GM23248 (cell line): Measurements from ENCODE around the gene LARP4B. TPM values are rescaled to one million over a fixed set of nuclear protein-coding genes. Genes with fewer than 3 reads are reported as not detected.
A peak's percentile ranks its signal among the peaks of the same experiment; 100 is the strongest.

ENCODE experiments used
- DNase-seq: peaks from one replicate; pipeline ENCODE4 v3.0.0-alpha.2; 2015
- H2AFZ ChIP-seq: fragments of 200-600 bp; sonication (generic); 2 replicates; pipeline ENCODE4 v1.6.1; 2016; ENCODE audit warnings: antibody characterized with exemption
- H3F3A ChIP-seq: fragments of 200-600 bp; sonication (generic); 2 replicates; pipeline ENCODE4 v1.6.1; 2016; ENCODE audit warnings: mild to moderate bottlenecking, antibody characterized with exemption, mixed run types; ENCODE audit not compliant: insufficient read depth
- H3K27ac ChIP-seq: fragments of 200-600 bp; sonication (generic); 2 replicates; pipeline ENCODE4 v1.5.1; 2016; ENCODE audit warnings: mild to moderate bottlenecking
- H3K27me3 ChIP-seq: fragments of 200-600 bp; sonication (generic); replicated peaks from 2 replicates; pipeline ENCODE4 v1.6.1; 2016; ENCODE audit warnings: mild to moderate bottlenecking; ENCODE audit not compliant: insufficient read depth
- H3K36me3 ChIP-seq: fragments of 200-600 bp; sonication (generic); 2 replicates; pipeline ENCODE4 v1.6.1; 2016; ENCODE audit warnings: low read depth, mild to moderate bottlenecking
- H3K4me1 ChIP-seq: fragments of 200-600 bp; sonication (generic); 2 replicates; pipeline ENCODE4 v1.6.1; 2016; ENCODE audit warnings: mild to moderate bottlenecking; ENCODE audit not compliant: insufficient read depth
- H3K4me2 ChIP-seq: fragments of 200-600 bp; sonication (generic); one replicate; pipeline ENCODE4 v1.6.1; 2016; ENCODE audit warnings: mild to moderate bottlenecking; ENCODE audit not compliant: unreplicated experiment
- H3K4me3 ChIP-seq: fragments of 200-600 bp; sonication (generic); 2 replicates; pipeline ENCODE4 v1.5.1; 2016; ENCODE audit warnings: mild to moderate bottlenecking
- H3K79me2 ChIP-seq: fragments of 200-600 bp; sonication (generic); 2 replicates; pipeline ENCODE4 v1.6.1; 2016; ENCODE audit warnings: mild to moderate bottlenecking; ENCODE audit not compliant: insufficient read depth
- H3K9ac ChIP-seq: fragments of 200-600 bp; sonication (generic); 2 replicates; pipeline ENCODE4 v1.6.1; 2016; ENCODE audit warnings: mild to moderate bottlenecking
- H3K9me2 ChIP-seq: fragments of 200-600 bp; sonication (generic); 2 replicates; pipeline ENCODE4 v1.6.1; 2016; ENCODE audit warnings: mixed run types, mild to moderate bottlenecking, moderate library complexity; ENCODE audit not compliant: insufficient read depth
- H3K9me3 ChIP-seq: fragments of 200-600 bp; sonication (generic); one replicate; pipeline ENCODE4 v1.6.1; 2017; ENCODE audit warnings: low read depth
- H4K20me1 ChIP-seq: fragments of 200-600 bp; sonication (generic); 2 replicates; pipeline ENCODE4 v1.6.0; 2016; ENCODE audit not compliant: insufficient read depth
- EZH2 ChIP-seq: fragments of 200-600 bp; sonication (generic); IDR thresholded peaks from 2 replicates; pipeline ENCODE4 v1.6.1; 2018; ENCODE audit warnings: antibody characterized with exemption, mild to moderate bottlenecking; ENCODE audit not compliant: insufficient read depth, poor library complexity, severe bottlenecking
- EZH2phosphoT487 ChIP-seq: fragments of 200-600 bp; sonication (generic); IDR thresholded peaks from 2 replicates; pipeline ENCODE4 v1.6.1; 2018; ENCODE audit warnings: antibody characterized with exemption, moderate library complexity, mild to moderate bottlenecking, low read depth; ENCODE audit not compliant: insufficient read depth
- WGBS, 2 experiments: methylation state at CpG; one replicate each; pipeline ENCODE4 v1.1.6; 2015 to 2017; ENCODE audit warnings: low lambda C conversion rate in 2 of 2, low coverage in 1 of 2; ENCODE audit errors: missing lambda C conversion rate in 2 of 2; 5-methylcytosine and 5-hydroxymethylcytosine counted together
- in situ Hi-C: fragments of 300-500 bp; cut with MboI; formaldehyde crosslinking; loops from 2 replicates; pipeline ENCODE4 v1.15.0; 2020
- polyA plus RNA-seq: library from polyadenylated mRNA; unstranded; fragments of >200 nt; fragmentation: Nextera tagmentation; extraction: Ambion mirVana; gene quantifications from 2 replicates; pipeline ENCODE4 v1.2.1, GENCODE V29; 2016
- total RNA-seq: library from RNA; depleted of rRNA; stranded (reverse); fragments of >200 nt; shearing (Covaris generic); gene quantifications from 2 replicates; pipeline ENCODE4 v1.2.3, GENCODE V29; 2014

LARP4B gene
- total and polyA plus RNA-seq, 2 experiments from 2014 or later, result 20.7 to 30.8 TPM

DNA sequence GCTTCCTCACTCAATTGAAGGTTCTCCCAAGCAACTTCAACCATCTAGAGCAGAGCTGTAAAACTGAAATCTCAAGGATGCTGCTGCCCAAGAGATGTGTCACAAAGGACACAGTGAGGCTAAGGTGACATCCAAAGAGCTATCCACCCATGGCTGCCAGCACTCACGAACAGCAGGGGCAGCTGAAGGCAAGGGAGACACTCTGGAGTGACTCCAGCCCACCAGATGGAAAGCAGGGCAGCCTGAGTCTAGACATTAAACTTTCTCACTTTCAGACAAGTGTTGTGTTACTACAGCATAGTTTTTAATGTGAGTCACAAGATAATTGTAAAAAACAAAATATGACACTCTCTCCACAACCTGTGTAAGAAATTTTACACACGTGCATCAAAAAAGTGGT, 113.5 kb downstream of the LARP4B start:
- Histone ChIP-seq H3K4me2 (no peak overlapping the region), H4K20me1 (no peaks in the 10 kb centered on the region), H3K27me3 (no peaks in the 10 kb centered on the region), H3K9ac (no peak overlapping the region), H3F3A (peaks cover 28% of the 10 kb centered on the region), H3K79me2 (peaks cover 22% of the 10 kb centered on the region; the same call in 1 of the 2 replicates), H3K4me3 (no peak overlapping the region), H3K4me1 (peaks cover 10% of the 10 kb centered on the region; the same call in 1 of the 2 replicates), H3K9me2 (no peaks in the 10 kb centered on the region), H3K27ac (no peak overlapping the region), H3K9me3 (no peaks in the 10 kb centered on the region), H2AFZ (no peak overlapping the region), H3K36me3 (peaks cover 52% of the 10 kb centered on the region)
- peak; percentile 39 for DNase-seq
- WGBS, 2 experiments, result 44 to 49% methylated on average over 2 of the region's 2 CpGs
- in situ Hi-C loops, result no loop called here
- TF ChIP-seq EZH2 (no peak), EZH2phosphoT487 (no peak)

DNA sequence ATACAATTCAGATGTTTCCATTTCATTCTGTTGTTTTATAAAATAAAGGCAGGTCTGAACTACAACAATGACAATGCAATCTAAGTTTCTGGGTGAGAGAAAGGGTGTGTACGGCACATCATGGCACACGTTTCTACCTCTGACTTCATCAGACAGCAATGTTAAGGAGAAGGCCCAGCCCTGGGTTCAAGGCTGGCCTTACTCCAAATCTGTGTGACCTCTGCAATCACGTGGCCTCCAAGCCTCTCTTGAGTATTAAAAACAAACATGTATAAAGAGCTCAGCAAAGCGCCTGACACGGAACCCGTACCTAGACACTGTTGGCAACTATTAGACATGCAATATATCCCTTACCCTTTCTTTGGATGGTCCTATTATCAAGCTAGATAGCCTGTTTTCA, 114.1 kb downstream of the LARP4B start:
- peaks cover 53% of the 10 kb centered on the region for H3K36me3 ChIP-seq
- no peak overlapping the region for H3K27ac ChIP-seq
- H3K4me1 ChIP-seq, result peaks cover 10% of the 10 kb centered on the region; the same call in 1 of the 2 replicates
- no peaks in the 10 kb centered on the region for H3K27me3 ChIP-seq
- H3K79me2 ChIP-seq, result peaks cover 20% of the 10 kb centered on the region; the same call in 1 of the 2 replicates
- H3K9ac ChIP-seq, result no peak overlapping the region
- no peak overlapping the region for H2AFZ ChIP-seq
- no peaks in the 10 kb centered on the region for H4K20me1 ChIP-seq
- no peak for TF ChIP-seq EZH2phosphoT487
- no peak for TF ChIP-seq EZH2
- no peak overlapping the region for H3K4me3 ChIP-seq
- in situ Hi-C loops, result no loop called here
- H3K9me3 ChIP-seq, result no peaks in the 10 kb centered on the region
- WGBS, 2 experiments, result 71 to 78% methylated on average over 6 of the region's 6 CpGs
- DNase-seq, result no peak
- H3K9me2 ChIP-seq, result no peaks in the 10 kb centered on the region
- H3K4me2 ChIP-seq, result no peak overlapping the region
- H3F3A ChIP-seq, result peaks cover 32% of the 10 kb centered on the region

DNA sequence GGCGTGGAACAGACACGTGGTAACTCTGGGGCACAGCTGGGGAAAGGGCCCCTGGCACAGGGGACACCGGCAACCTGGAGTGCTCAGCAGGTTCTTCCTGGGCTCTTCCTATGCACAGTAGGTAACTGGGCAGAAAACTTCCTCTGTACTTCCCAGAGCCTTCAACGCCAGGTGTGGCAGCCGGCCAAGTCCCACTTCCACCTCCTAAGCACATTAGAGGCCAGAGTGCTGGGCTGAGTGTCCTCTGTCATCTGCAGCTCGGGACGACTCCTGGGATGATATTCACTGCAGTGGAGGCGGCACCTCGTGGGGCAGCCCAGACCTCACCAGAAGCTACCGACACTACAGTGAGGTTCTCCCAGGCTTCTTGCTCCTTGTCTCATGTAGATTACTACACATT, 114.5 kb downstream of the LARP4B start:
- Histone ChIP-seq H3K4me3 (no peak overlapping the region), H3K9me2 (no peaks in the 10 kb centered on the region), H3K27ac (no peak overlapping the region), H3K36me3 (peaks cover 56% of the 10 kb centered on the region), H3K27me3 (no peaks in the 10 kb centered on the region), H3K9me3 (no peaks in the 10 kb centered on the region), H3F3A (peaks cover 36% of the 10 kb centered on the region), H3K9ac (no peak overlapping the region), H3K79me2 (peaks cover 16% of the 10 kb centered on the region; the same call in 1 of the 2 replicates), H3K4me2 (no peak overlapping the region), H2AFZ (no peak overlapping the region), H4K20me1 (no peaks in the 10 kb centered on the region), H3K4me1 (peaks cover 10% of the 10 kb centered on the region; the same call in 1 of the 2 replicates)
- no peak for DNase-seq
- in situ Hi-C loops, result no loop called here
- TF ChIP-seq EZH2 (no peak), EZH2phosphoT487 (no peak)
- WGBS, 2 experiments, result 90 to 93% methylated on average over 10 of the region's 10 CpGs

DNA sequence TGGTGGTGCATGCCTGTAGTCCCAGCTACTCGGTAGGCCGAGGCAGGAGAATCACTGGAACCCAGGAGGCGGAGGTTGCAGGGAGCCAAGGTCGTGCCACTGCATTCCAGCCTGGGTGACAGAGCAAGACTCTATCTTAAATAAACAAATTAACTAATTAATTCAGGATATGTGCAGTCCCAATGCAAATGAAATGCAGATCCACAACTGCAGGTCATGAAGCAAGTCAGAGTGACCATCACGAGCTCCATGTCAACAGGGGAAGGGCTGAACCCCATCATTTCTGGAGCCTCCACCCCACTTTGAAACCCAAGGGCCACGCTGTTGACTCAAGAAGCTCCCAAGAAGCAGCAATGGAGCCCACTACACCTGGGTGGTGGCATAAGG, 115.4 kb downstream of the LARP4B start:
- Histone ChIP-seq H3K9ac (no peak overlapping the region), H3K27ac (no peak overlapping the region), H3K79me2 (peaks cover 12% of the 10 kb centered on the region; the same call in 1 of the 2 replicates), H3K4me1 (peaks cover 10% of the 10 kb centered on the region; the same call in 1 of the 2 replicates), H4K20me1 (no peaks in the 10 kb centered on the region), H3K4me3 (no peak overlapping the region), H3K36me3 (peaks cover 56% of the 10 kb centered on the region), H3K9me2 (no peaks in the 10 kb centered on the region), H3K9me3 (no peaks in the 10 kb centered on the region), H2AFZ (no peak overlapping the region), H3K4me2 (no peak overlapping the region), H3K27me3 (no peaks in the 10 kb centered on the region), H3F3A (peaks cover 43% of the 10 kb centered on the region)
- TF ChIP-seq EZH2 (no peak), EZH2phosphoT487 (no peak)
- in situ Hi-C loops, result no loop called here
- WGBS, 2 experiments, result 89 to 90% methylated on average over 6 of the region's 6 CpGs
- no peak for DNase-seq
